GM12874 (cell line): ENCODE measurements around the gene SIK3.

Source experiments
- CTCF ChIP-seq: IDR thresholded peaks from 2 replicates; pipeline ENCODE4 v1.5.1; 2011; ENCODE audit warnings: low read depth, mild to moderate bottlenecking, control low read depth, low read length, moderate library complexity; ENCODE audit not compliant: insufficient read depth

SIK3 gene

GRCh38 chr11:116879800-116880625 lies 218.2 kb downstream of the SIK3 start:
- TF ChIP-seq CTCF: peak; percentile 58

DNA sequence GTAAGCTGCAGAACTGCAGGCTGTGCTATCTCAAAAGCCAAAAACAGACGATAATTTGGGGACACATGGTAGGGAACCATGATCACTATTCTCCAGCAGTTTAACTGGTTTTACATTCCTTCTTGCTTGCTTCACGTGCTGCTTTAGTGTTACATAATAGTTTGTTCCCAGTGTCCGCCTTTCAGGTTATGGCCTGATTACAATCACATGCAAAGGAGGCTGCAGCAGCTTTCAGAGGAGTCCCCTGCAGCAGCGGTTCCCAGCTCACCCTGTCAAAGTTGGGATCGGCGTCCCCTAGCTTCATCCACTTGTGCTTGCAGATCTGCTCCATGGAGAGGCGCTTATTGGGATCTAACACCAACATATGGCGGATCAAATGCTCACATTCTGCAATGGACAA lies 221.6 kb downstream of the SIK3 start:
- no peak for TF ChIP-seq CTCF

DNA sequence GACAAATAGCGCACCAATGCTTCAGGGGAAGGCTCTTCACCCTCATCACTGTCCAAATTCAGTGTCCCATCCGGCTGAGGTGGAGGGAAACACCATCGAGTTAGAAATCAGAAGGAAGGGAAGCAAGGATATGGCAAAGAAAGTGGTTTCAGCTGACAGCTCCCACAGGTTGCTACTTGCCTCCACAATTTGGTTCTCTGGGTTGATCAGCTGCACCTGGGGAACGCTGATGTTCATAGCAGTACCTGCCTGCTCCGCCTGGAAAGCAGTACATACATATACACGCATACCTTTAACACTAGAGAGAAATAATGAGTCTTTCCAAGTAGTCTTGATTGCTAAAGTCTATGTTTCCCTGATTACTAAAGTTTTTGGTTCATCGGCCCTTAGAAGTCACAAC lies 223.0 kb downstream of the SIK3 start:
- no peak for TF ChIP-seq CTCF

DNA sequence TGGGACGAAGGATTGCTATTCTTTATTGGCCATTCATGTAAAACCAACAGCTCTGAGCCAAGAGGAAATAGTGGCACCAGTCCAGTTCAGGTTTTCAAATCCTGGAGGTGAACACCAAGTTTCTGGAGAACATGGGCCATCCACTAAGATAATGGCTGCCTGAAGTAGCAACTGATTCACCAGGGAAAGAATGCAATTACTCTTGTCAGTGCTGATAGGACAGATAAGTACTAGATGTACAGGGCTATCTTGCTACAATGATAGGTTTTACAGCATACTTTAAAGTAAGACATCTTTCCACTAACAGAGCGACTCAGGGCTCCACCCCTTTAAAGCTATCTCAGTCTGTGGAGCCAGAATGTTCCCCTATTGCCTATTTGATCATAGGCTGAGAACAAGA lies 224.0 kb downstream of the SIK3 start:
- no peak for TF ChIP-seq CTCF

DNA sequence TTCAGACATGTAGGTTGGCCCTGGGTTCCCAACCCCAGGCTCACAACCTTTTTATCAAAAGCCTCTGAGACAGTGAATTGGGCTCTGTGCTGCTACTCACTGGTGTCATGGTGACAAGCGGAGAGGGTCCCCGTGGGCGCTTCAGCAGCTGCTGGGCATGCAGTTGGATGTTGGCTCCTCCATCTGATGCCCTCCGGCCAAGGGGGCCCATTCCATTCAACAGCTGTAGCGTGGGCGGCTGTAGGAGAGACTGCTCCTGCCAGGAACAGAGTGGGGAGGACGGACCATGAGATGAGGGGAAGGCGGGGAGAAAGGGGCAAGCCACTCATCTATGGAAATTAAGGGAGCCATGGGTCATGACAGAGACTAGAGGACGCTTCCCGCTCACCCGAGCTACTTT lies 224.8 kb downstream of the SIK3 start:
- TF ChIP-seq CTCF: no peak

- TF ChIP-seq CTCF: no peak
Measured at GRCh38 chr11:116871248-116871647, 227.0 kb downstream of the SIK3 start.

DNA sequence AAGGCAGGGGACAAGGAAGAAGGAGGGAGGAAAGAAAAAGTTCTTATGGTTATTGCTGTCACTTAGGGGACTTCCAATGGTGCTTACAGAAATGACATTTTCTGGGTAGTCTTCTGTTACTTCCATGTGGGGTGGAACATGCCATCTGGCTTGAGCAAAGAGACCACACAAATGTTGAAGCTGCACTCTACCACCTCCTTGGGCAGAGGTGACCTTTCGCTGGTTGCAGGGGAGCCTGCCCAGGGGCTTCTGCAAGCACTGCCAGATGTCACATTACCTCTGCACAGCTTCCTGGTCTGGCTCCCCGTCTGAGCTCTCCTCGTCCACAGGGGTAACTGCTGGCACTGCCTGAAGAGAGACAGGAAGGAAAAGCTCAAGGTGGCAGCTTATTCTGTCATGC lies 228.2 kb downstream of the SIK3 start:
- no peak for TF ChIP-seq CTCF
